ENCODE results near the gene EDIL3.

- TF ChIP-seq POLR2A (IDR thresholded peaks at IDR 0.05) (no peak), EP300 (IDR thresholded peaks at IDR 0.05) (no peak)
These were observed 484.4 kb downstream of the EDIL3 start for GRCh38 chr5:83900306-83900705.

All from suprapubic skin (tissue), 2 donors.